Ishikawa (cell line): ENCODE measurements around the gene ALDH3A2.

Experiments
- RAD21 ChIP-seq: IDR thresholded peaks from 2 replicates; pipeline ENCODE4 v1.6.1; 2012; ENCODE audit warnings: low read depth
- REST ChIP-seq: IDR thresholded peaks from 2 replicates; pipeline ENCODE4 v1.6.1; 2012; ENCODE audit warnings: low read depth, mild to moderate bottlenecking
- TAF1 ChIP-seq: IDR thresholded peaks from 2 replicates; pipeline ENCODE4 v1.6.1; 2012; ENCODE audit warnings: low read depth, mild to moderate bottlenecking

- TF ChIP-seq REST: no peak
- TF ChIP-seq RAD21: no peak
- no peak for TF ChIP-seq TAF1
Observed at GRCh38 chr17:19725486-19725885, 76.9 kb downstream of the ALDH3A2 start.
